Urinary bladder (tissue), 4 donors: Measurements from ENCODE around the gene ANKRD29. TPM values are rescaled to one million over a fixed set of nuclear protein-coding genes. Genes with fewer than 3 reads are reported as not detected.

Experiments
- DNase-seq: peaks from one replicate; pipeline ENCODE4 v3.0.0-alpha.2; 2015; ENCODE audit errors: extremely low spot score
- H3K27ac ChIP-seq: one replicate; pipeline ENCODE4 v1.5.1; 2013; ENCODE audit warnings: low read depth, mild to moderate bottlenecking, moderate library complexity
- H3K36me3 ChIP-seq: one replicate; pipeline ENCODE4 v1.6.1; 2013; ENCODE audit warnings: mild to moderate bottlenecking, moderate library complexity; ENCODE audit not compliant: insufficient read depth
- H3K4me1 ChIP-seq: one replicate; pipeline ENCODE4 v1.6.1; 2013; ENCODE audit warnings: mild to moderate bottlenecking, moderate library complexity; ENCODE audit not compliant: insufficient read depth
- H3K4me3 ChIP-seq: one replicate; pipeline ENCODE4 v1.5.1; 2013; ENCODE audit warnings: low read depth, low read length
- WGBS: extraction: QIAGEN DNeasy Blood & Tissue Kit; methylation state at CpG from one replicate; pipeline ENCODE4 v1.1.7; 2013; 5-methylcytosine and 5-hydroxymethylcytosine counted together
- polyA plus RNA-seq: library from polyadenylated mRNA; stranded (reverse); fragments of 200-250 nt; gene quantifications from one replicate; pipeline ENCODE4 v1.2.3, GENCODE V29; 2013
- small RNA-seq: library from RNA; depleted of rRNA; stranded (forward); fragments of <200 nt; gene quantifications from one replicate; pipeline ENCODE3, GENCODE V24; 2014
- total RNA-seq: library from RNA; depleted of rRNA; stranded (reverse); fragments of >200 nt; gene quantifications from one replicate; pipeline ENCODE4 v1.2.3, GENCODE V29; 2014
- donor health status: healthy with polysubstance abuse.
- donor health status: healthy.

The ANKRD29 gene
- total and polyA plus RNA-seq, 2 donors, result 11.7 to 13.6 TPM

GRCh38 chr18:23552505-23552904 is 110.2 kb downstream of the ANKRD29 start:
- 85% methylated on average over 11 of the region's 11 CpGs for WGBS
- H3K27ac ChIP-seq, result no peak overlapping the region
- peaks cover 8% of the 10 kb centered on the region for H3K36me3 ChIP-seq
- no peak for DNase-seq
- H3K4me1 ChIP-seq, result no peaks in the 10 kb centered on the region
- H3K4me3 ChIP-seq, result no peak overlapping the region

- Histone ChIP-seq H3K36me3 (peaks cover 8% of the 10 kb centered on the region), H3K4me1 (no peaks in the 10 kb centered on the region), H3K27ac (no peak overlapping the region), H3K4me3 (no peak overlapping the region)
- 96% methylated on average over 3 of the region's 3 CpGs for WGBS
- DNase-seq, result no peak
These were observed 110.7 kb downstream of the ANKRD29 start for GRCh38 chr18:23551978-23552377.

GRCh38 chr18:23550898-23551297 is 111.8 kb downstream of the ANKRD29 start:
- Histone ChIP-seq H3K4me1 (no peaks in the 10 kb centered on the region), H3K4me3 (no peak overlapping the region), H3K36me3 (peaks cover 8% of the 10 kb centered on the region), H3K27ac (no peak overlapping the region)
- DNase-seq, result no peak

Small RNAs within 50 kb of the gene (small RNA-seq; reads per million reads assigned to genes)
- not detected for gene RF00019

Other genes starting within 250 kb of the ANKRD29 start
- 74.9 TPM for gene RIOK3, start 209.6 kb downstream of the ANKRD29 start, total RNA-seq
- gene RIOK3, start 209.6 kb downstream of the ANKRD29 start, polyA plus RNA-seq, result 43.4 TPM
- gene RMC1, start 159.4 kb downstream of the ANKRD29 start, total RNA-seq, result 16.8 TPM
- 24.4 TPM for gene RMC1, start 159.4 kb downstream of the ANKRD29 start, polyA plus RNA-seq
- 30.5 TPM for gene NPC1, start 76.4 kb downstream of the ANKRD29 start, total RNA-seq
- 29.8 TPM for gene NPC1, start 76.4 kb downstream of the ANKRD29 start, polyA plus RNA-seq
- gene LAMA3, start 26.5 kb upstream of the ANKRD29 start, total RNA-seq, result 32.3 TPM
- 10.4 TPM for gene LAMA3, start 26.5 kb upstream of the ANKRD29 start, polyA plus RNA-seq